SK-N-MC (cell line): Measurements from ENCODE around the gene ATP13A4.

Experiments
- DNase-seq: peaks from one replicate; pipeline ENCODE4 v3.0.0-alpha.2; 2011; ENCODE audit warnings: low read depth, low spot score
- H3K27ac ChIP-seq: fragments of 200-600 bp; sonication (generic); 2 replicates; pipeline ENCODE4 v1.5.1; 2016; ENCODE audit warnings: mixed run types
- H3K36me3 ChIP-seq: fragments of 200-600 bp; sonication (generic); 2 replicates; pipeline ENCODE4 v1.6.1; 2017; ENCODE audit warnings: antibody characterized with exemption, low read length, mixed read lengths; ENCODE audit not compliant: insufficient read depth
- H3K4me3 ChIP-seq: fragments of 200-600 bp; sonication (generic); 2 replicates; pipeline ENCODE4 v1.5.1; 2016
- H3K9ac ChIP-seq: fragments of 200-600 bp; sonication (generic); 2 replicates; pipeline ENCODE4 v1.8.0; 2017; ENCODE audit warnings: mixed run types, mixed read lengths; ENCODE audit not compliant: insufficient read length
- H3K9me3 ChIP-seq: fragments of 200-600 bp; sonication (generic); 2 replicates; pipeline ENCODE4 v1.6.1; 2017; ENCODE audit warnings: low read depth, mild to moderate bottlenecking, antibody characterized with exemption, low read length, moderate library complexity, mixed read lengths
- EZH2 ChIP-seq: fragments of 200-600 bp; sonication (generic); IDR thresholded peaks from one replicate; pipeline ENCODE4 v1.6.1; 2017; ENCODE audit warnings: antibody characterized with exemption
- FOXP2 ChIP-seq: optimal IDR thresholded peaks from 2 replicates; pipeline ENCODE3; 2011; ENCODE audit warnings: mild to moderate bottlenecking, moderate library complexity; ENCODE audit not compliant: insufficient read depth; ENCODE audit errors: extremely low read length, control extremely low read depth
- POLR2AphosphoS5 ChIP-seq: IDR thresholded peaks from 2 replicates; pipeline ENCODE4 v1.6.1; 2012; ENCODE audit warnings: mild to moderate bottlenecking, low read depth, low read length, borderline replicate concordance

ATP13A4 gene

GRCh38 chr3:193509103-193509965, 45.4 kb downstream of the ATP13A4 start:
- H3K36me3 ChIP-seq: no peaks in the 10 kb centered on the region
- TF ChIP-seq POLR2AphosphoS5 (no peak), FOXP2 (no peak), EZH2 (no peak)
- H3K4me3 ChIP-seq: no peak overlapping the region
- H3K27ac ChIP-seq: no peak overlapping the region
- no peak for DNase-seq
- H3K9me3 ChIP-seq: no peaks in the 10 kb centered on the region
- H3K9ac ChIP-seq: no peak overlapping the region

GRCh38 chr3:193508108-193508507, 46.6 kb downstream of the ATP13A4 start:
- Histone ChIP-seq H3K9ac (no peak overlapping the region), H3K36me3 (no peaks in the 10 kb centered on the region), H3K27ac (no peak overlapping the region), H3K9me3 (no peaks in the 10 kb centered on the region), H3K4me3 (no peak overlapping the region)
- no peak for DNase-seq
- TF ChIP-seq POLR2AphosphoS5: no peak
- TF ChIP-seq FOXP2: no peak
- TF ChIP-seq EZH2: no peak

GRCh38 chr3:193507566-193507965, 47.1 kb downstream of the ATP13A4 start:
- no peaks in the 10 kb centered on the region for H3K36me3 ChIP-seq
- no peak for DNase-seq
- no peak overlapping the region for H3K9ac ChIP-seq
- TF ChIP-seq FOXP2 (no peak), POLR2AphosphoS5 (no peak), EZH2 (no peak)
- H3K27ac ChIP-seq: no peak overlapping the region
- H3K4me3 ChIP-seq: no peak overlapping the region
- no peaks in the 10 kb centered on the region for H3K9me3 ChIP-seq

- H3K4me3 ChIP-seq: no peak overlapping the region
- TF ChIP-seq EZH2 (no peak), FOXP2 (no peak), POLR2AphosphoS5 (no peak)
- H3K27ac ChIP-seq: no peak overlapping the region
- H3K9ac ChIP-seq: no peak overlapping the region
- no peaks in the 10 kb centered on the region for H3K36me3 ChIP-seq
- DNase-seq: no peak
- H3K9me3 ChIP-seq: no peaks in the 10 kb centered on the region
Measured at GRCh38 chr3:193506921-193507320, 47.8 kb downstream of the ATP13A4 start.

GRCh38 chr3:193502871-193503270, 51.8 kb downstream of the ATP13A4 start:
- H3K36me3 ChIP-seq: no peaks in the 10 kb centered on the region
- no peak overlapping the region for H3K4me3 ChIP-seq
- DNase-seq: no peak
- no peak overlapping the region for H3K27ac ChIP-seq
- TF ChIP-seq FOXP2 (no peak), POLR2AphosphoS5 (no peak), EZH2 (no peak)
- no peaks in the 10 kb centered on the region for H3K9me3 ChIP-seq
- H3K9ac ChIP-seq: no peak overlapping the region

- H3K9me3 ChIP-seq: no peaks in the 10 kb centered on the region
Measured at GRCh38 chr3:193499801-193500485, 54.8 kb downstream of the ATP13A4 start.

GRCh38 chr3:193499136-193499770, 55.4 kb downstream of the ATP13A4 start:
- H3K27ac ChIP-seq: no peak overlapping the region
- no peaks in the 10 kb centered on the region for H3K9me3 ChIP-seq
- DNase-seq: no peak
- TF ChIP-seq POLR2AphosphoS5 (no peak), EZH2 (no peak), FOXP2 (no peak)
- no peak overlapping the region for H3K4me3 ChIP-seq
- H3K36me3 ChIP-seq: no peaks in the 10 kb centered on the region
- no peak overlapping the region for H3K9ac ChIP-seq

More at GRCh38 chr3:193499801-193500485, 54.8 kb downstream of the ATP13A4 start:
- H3K27ac ChIP-seq: no peak overlapping the region
- no peak for DNase-seq
- TF ChIP-seq POLR2AphosphoS5 (no peak), FOXP2 (no peak), EZH2 (no peak)
- no peaks in the 10 kb centered on the region for H3K36me3 ChIP-seq
- no peak overlapping the region for H3K9ac ChIP-seq
- H3K4me3 ChIP-seq: no peak overlapping the region

GRCh38 chr3:193498215-193498614, 56.5 kb downstream of the ATP13A4 start:
- DNase-seq: no peak
- no peak overlapping the region for H3K27ac ChIP-seq
- TF ChIP-seq EZH2 (no peak), FOXP2 (no peak), POLR2AphosphoS5 (no peak)

GRCh38 chr3:193496658-193497057, 58.0 kb downstream of the ATP13A4 start:
- Histone ChIP-seq H3K9ac (no peak overlapping the region), H3K36me3 (no peaks in the 10 kb centered on the region), H3K4me3 (no peak overlapping the region), H3K27ac (no peak overlapping the region), H3K9me3 (no peaks in the 10 kb centered on the region)
- TF ChIP-seq POLR2AphosphoS5: no peak
- no peak for TF ChIP-seq EZH2
- no peak for TF ChIP-seq FOXP2
- DNase-seq: no peak

More at GRCh38 chr3:193498215-193498614, 56.5 kb downstream of the ATP13A4 start:
- no peak overlapping the region for H3K9ac ChIP-seq
- no peak overlapping the region for H3K4me3 ChIP-seq
- H3K9me3 ChIP-seq: no peaks in the 10 kb centered on the region
- H3K36me3 ChIP-seq: no peaks in the 10 kb centered on the region
